SIG-M5 treated with dmso at 0.1 percent for 504 hours (cell line): Measurements from ENCODE around the gene GLG1.
A peak's percentile ranks its signal among the peaks of the same experiment; 100 is the strongest.
"Not testable (repeated sequence)": the region's sequence is repeated elsewhere in the genome, so short reads cannot be mapped to it uniquely, and the experiment has no call there.

ENCODE experiments used
- DNase-seq: peaks from one replicate; lab custom pipeline; 2025; ENCODE audit not compliant: unreplicated experiment; lab: John Stamatoyannopoulos, UW

GLG1 gene

DNA sequence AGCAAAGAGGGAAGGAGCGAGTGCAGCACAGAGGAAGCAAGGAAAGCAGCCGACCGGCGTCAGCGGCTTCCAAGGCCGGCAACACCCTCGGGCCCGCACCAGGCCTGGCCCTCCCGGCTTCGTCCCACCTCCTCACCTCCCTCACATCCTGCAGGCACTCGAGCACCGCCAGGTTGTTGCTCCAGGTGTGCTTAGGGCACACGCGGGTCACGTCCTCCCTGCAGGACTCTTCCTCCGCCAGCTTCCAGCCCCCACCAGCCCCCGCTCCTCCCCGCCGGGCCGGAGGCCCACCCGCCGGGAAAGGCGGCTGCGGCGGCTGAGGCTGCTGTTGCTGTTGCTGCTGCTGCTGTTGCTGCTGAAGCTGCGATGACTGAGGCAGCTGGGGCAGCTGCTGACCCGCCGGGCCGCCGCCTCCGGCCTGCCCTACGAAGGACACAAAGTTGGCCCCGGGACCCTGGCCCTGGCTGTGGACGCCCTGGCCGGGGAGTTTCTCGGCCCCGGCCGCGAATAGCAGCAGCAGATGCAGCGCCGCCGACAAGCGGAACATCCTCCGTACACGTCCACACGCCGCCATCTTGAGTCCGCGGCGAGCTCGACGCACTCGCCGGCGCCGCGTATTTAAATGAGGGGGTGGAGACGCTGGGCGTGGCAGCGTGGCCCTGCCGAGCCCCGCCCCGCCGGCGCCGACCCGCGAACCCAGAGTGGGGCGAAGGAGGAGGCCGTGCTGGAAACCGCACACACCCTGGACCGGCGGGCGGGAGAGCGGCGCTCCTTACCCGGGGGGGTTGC lies at the start of gene GLG1:
GLG1 (minus strand) TSS at position 594 of the 789 bp plus-strand sequence; CDS start at position 574, 20 bp downstream.
- DNase-seq = peak; percentile 82

DNA sequence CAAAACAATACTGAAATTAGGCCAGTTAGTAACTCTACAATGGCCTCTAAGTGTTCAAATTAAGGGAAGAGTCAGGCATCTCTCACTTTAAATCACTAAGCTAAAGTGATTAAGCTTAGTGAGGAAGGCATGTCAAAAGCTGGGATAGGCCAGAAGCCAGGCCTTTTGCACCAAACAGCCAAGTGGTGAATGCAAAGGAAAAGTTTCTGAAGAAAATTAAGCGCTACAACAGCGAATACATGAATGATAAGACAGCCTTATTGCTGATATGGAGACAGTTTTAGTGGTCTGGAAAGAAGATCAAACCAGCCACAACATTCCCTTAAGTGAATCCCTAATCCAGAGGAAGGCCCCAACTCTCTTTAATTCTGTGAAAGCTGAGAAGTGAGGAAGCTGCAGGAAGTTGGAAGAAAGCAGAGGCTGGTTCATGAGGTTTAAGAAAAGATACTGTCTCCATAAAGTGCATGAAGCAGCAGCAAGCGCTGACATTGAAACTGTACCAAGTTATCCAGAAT lies 47.7 kb upstream of the GLG1 start:
- no peak for DNase-seq

DNA sequence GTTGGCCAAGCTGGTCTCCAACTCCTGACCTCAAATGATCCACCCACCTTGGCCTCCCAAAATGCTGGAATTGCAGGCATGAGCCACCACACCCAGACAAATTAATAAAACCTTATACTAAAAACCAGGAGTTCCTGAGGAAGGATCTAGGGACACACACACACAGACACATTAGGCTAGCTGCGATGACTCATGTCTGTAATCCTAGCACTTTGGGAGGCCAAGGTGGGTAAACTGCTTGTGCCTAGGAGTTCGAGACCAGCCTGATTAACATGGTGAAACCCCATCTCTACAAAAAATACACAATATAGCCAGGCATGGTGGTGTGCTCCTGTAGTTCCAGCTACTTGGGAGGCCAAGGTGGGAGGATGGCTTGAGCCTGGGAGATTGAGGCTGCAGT lies 46.0 kb upstream of the GLG1 start:
- not testable (repeated sequence) for DNase-seq

DNA sequence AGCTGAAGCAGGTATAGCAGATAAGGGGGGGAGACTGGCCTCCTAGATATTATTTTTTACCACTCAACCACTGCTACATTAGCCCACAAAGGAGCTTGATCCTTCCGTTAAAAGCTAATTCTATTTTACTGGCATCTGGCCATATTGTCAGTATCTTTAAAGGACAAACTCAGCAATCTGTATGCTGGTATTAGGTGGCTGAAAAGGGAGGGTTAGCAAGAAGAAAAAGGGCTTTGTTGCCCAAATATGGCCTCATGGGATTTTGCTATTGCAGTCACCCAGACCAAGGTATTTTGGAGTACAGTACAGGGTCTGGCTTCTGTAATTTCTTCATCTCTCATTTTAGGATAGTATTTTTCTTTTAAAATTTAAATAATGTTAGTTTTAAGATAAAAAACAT lies 45.3 kb upstream of the GLG1 start:
- no peak for DNase-seq

DNA sequence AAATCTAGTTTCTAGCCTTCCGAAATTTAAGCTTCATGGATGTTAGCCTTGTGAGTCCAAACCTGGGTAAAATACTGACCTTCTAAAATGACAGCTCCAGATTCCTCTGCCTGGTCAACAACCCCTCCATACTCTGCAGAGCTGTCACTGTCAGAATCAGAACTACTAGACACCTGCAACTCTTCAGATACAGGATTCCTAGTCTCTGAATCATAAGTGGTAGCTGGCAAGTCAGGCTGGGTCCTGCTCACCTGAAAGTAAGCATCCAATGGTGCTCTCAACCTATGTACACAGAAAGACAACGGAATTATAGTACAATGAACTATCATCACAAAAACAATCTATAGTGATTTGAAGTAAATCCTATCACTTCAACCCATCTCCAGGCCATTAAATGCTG lies 44.9 kb upstream of the GLG1 start:
- no peak for DNase-seq

DNA sequence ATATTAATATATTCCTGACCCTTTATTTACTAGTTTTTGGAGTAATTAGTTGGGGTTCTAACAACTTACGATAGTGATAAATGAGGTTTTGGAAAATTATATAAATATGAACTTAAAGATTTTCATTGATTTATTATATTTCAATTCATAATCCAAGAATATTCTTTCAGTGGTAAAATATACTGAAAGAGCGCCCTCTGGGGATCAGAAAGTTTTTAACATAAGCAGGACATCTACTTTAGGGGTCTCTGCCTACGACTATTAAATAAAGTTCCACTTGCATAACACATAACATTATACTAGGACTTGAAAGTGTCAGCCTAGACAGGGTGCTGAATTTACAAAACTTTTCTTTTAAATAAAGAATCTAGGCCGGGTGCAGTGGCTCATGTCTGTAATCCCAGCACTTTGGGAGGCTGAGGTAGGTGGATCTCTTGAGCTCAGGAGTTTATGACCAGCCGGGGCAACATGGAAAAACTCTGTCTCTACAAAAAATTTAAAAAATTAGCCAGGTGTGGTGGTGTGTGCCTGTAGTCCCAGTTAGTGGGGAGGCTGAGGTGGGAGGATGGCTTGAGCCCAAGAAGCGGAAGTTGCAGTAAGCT lies 44.2 kb upstream of the GLG1 start:
- no peak for DNase-seq

DNA sequence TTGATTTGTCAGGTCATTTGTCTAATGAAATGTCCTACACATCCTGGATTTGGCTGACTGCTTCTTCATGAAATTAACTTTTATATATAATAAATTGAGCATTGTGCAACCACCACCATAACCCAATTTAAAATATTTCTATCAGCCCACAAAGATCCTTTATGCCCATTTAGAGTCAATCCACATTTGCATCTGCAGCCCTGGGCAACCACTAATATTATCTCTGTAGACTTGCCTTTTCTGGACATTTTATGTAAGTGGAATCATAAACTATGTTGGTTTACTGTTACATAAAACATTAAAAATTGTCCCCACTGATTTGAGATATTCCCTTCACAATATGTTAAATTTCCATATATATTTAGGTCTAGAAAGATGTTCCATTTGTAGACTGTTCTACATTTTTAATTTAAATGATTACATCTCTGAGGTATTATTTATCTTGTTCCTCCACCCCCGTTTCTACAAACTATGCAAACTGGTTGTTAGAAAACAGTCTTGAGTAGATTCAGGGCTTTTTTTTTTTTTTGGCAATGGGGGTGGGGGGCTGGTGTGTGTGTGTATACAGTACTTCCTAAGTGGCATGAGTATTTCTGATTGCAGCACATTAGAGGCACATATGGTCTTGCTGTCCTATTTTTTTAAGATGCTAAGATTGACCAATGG lies 43.1 kb upstream of the GLG1 start:
- DNase-seq = no peak

DNA sequence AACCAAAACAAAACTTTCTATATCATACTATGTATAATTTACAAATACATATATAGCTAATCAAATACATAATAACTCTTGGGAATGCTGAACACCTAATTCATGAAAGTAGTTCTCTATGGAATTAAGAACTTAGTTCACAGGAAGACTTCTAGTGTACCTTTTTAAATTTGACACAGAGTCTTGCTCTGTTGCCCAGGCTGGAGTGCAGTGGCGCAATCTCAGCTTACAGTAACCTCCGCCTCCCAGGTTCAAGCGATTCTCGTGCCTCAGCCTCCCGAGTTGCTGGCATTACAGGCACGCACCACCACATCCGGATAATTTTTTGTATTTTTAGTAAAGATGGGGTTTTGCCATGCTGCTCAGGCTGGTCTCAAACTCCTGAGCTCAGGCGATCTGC lies 35.1 kb upstream of the GLG1 start:
- DNase-seq = no peak

DNA sequence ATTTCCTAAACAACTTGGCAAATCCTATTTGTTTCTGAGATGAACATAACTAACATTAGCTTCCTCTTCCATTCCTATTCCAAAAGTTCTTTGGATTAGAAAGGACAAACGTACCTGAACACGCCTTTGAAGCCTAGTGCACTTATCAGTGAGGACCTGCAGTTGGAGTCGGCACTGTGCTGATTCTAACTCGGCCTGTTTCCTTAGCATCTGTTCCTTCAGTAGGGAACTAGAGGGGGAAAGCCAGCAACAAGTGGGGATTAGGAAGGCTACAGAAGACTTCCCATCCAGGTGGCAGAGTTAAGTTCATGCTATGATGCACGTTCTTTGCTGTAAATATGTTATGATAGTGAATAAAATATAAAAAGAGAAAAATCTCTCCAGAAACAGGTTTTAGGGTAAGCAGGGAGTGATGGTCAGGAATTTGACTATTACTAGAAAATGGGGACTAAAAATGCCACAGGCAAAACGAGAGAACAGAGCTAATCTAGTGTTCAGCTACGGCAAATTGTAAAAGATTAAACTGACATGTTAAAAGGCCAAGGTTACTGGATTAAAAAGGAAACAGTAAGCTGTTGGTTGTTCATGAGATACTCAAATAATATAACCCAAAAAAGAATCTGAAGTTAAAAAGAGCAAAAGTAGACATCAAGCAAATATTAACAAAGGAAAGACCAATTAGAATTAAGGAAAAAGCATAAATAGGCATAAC lies 31.0 kb upstream of the GLG1 start:
- DNase-seq = no peak

DNA sequence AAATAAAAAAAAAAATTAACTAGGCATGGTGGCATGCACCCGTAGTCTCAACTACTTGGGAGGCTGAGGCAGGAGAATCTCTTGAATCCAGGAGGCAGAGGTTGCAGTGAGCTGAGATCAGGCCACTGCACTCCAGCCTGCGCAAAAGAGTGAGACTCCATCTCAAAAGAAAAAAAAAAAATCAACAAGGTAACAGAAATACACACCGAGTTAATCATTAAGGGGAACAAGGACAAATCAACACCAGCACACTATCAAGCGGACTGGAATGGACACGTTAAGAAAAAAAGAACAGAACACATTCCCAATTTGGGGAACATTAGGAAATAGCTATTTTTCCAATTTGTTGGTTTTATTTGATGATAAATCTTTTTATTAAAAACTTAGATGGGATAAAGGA lies 28.4 kb upstream of the GLG1 start:
- no peak for DNase-seq

DNA sequence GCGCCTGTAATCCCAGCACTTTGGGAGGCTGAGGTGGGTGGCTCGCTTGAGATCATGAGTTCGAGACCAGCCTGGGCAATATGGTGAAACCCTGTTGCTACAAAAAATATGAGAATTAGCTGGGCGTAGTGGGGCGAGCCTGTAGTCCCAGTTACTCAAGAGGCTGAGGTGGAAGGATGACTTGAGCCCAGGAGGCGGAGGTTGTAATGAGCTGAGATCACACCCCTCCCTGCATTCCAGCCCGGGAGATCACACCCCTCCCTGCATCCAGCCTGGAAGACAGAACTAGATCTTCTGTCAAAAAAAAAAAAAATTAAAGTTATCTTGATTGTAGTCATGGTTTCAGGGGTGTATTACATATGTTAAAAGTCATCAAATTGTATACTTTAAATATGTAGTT lies 26.8 kb upstream of the GLG1 start:
- no peak for DNase-seq

DNA sequence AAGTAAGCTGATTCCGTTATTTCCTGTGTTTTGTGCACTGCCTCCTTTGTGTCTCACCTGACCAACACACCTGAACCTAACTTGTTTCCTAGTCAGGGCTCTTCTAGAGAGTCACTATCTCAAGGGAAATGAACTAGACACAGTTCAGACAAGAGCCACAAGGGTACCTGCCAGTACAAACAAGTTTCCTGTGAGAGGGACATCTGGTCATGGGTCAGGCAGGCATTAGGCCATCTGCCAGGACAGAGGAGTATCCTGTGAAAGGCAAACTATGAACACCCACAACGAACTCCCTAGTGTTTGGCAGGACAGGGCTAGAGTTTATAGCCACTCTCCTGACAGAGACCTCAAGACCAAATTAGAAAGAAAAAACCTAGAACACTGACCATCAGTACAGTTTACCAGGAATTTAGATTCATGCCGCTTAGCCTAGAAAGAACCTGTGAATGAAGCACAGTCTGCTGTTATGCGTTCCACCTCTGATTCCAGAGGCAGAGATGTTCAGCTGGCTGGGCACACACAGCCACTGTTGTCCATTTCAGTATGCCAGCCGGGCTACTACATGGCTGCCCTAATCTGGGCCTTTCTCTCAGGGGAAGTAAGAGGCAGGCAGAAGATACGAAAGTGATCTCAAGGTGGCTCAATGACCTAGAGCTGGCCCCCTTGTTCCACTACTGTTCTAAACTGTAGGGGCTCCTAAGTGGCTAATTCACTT lies 20.7 kb upstream of the GLG1 start:
- DNase-seq = no peak

DNA sequence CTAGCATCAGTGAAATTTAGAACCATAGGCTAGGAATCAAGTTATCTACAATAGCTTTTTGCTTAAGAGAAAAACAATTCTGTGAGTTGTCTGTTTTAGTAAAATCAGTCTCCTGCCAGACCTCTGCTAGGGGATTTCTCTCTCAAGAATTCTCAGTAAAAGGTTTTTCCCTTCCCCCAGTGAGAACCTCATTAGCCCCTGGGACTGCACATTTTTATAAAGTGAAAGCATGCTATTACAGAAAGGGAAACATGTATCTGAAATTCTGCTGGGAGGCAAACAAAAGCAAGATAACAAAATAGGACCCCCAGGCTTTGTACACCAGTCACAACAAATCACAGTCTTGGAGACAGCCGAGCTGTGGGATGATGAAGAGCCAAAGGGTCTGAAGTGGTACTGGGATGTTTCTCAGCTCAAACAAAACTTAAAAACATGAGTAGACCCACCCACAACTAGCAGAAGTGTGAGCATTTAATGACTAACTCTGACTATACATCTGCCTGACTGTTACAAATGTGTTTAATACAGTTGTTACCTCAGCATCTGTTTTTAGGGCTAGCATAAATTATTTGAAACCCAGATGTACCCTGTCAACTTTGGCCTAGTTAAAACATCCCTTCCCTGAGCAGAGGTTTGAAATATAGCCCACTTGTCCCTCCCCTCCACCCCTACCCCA lies 20.0 kb upstream of the GLG1 start:
- no peak for DNase-seq

DNA sequence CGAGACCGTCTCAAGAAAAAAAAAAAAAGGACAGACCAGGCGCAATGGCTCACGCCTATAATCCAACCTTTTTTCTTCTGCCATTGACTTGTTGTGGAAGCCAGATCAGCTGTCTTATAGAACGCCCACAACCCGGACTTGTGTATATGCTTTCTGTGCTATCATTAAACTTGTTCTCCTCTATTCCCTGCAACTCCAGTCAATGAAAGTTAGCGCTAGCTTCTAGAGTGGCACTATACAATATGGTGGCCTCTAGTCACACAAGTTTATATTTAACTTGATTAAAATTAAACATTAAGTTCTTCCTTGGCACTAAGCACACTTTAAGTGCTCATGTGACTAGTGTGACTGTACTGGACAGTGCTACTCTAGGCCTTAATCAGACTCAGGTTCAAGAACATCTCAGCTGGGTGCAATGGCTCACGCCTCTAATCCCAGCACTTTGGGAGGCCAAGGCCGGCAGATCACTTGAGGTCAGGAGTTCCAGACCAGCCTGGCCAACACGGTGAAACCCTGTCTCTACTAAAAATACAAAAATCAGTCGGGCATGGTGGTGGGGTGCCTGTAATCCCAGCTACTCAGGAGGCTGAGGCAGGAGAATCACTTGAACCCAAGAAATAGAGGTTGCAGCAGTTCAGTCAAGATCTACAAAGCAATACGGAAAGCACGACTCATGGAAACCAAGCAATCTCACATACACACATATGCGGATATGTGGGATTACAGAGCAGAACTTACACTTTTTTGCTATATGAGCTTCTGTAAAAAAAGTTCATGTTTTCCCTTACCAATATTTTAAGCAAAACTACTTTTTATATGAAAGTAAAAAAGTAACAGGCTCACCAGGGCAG lies 18.8 kb upstream of the GLG1 start:
- no peak for DNase-seq

DNA sequence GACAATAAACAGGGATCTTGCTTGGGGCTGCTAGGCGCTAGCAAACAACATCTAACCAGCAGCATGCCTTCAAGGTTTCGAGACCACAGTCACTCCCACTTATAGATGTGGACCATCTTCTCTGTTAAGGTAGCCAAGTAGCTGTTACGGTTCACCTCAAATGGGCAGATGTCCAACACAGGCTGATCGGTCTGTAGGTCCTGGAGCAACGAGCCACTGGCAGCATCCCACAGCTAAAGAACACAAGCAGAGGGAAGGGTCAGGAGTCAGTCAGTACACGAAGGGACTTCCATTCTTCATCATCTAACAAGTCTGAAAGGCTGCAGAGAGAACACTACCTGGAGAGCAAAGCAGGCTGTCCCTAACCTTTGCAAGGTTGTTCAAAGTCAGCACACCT lies 16.9 kb upstream of the GLG1 start:
- DNase-seq = no peak

DNA sequence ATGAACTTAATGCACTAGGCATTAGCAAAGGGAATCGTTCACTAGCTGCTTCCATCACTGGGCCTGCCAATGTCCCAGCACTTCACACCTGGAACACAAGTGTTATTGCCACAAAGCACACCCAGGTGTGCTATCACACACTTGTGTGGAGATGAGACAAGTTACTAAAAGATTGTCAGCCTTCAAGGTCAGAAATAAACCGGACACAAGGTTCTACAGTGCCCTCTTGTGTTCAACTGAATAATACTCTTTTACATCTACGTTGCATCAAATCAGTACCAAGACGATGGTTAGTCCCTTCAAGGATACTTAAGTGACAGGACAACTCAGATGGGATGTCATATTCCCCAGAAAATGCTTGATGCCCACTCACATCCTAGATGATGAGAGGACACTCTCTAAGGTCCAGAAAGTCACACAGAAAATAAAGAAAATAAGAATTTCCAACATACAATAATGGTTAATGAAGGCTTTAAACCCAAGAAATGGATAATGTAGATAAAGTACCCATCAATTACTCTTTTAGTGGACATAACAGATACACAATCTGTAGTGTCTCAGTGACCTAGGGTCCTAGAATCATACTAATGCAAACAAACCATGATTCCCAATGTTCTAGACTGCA lies 16.4 kb upstream of the GLG1 start:
- peak; percentile 55 for DNase-seq

DNA sequence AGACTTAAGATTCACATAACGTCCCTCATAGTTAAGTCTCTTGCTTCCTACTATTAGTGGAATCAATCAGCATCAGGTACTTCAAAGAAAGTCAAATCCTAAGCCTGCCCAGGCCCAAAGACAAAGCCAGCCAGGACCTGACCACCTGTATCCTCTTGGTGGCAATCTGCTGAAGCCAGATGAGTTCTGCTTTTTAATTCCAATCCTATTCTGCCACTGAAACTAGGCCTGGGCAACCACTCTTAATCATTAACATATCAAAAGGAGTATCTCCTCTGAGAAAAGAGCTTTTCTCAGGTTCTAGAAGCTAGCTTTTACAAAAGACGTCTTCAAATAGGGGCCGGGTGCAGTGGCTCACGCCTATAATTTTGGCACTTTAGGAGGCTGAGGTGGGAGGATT lies 15.1 kb upstream of the GLG1 start:
- DNase-seq = no peak

DNA sequence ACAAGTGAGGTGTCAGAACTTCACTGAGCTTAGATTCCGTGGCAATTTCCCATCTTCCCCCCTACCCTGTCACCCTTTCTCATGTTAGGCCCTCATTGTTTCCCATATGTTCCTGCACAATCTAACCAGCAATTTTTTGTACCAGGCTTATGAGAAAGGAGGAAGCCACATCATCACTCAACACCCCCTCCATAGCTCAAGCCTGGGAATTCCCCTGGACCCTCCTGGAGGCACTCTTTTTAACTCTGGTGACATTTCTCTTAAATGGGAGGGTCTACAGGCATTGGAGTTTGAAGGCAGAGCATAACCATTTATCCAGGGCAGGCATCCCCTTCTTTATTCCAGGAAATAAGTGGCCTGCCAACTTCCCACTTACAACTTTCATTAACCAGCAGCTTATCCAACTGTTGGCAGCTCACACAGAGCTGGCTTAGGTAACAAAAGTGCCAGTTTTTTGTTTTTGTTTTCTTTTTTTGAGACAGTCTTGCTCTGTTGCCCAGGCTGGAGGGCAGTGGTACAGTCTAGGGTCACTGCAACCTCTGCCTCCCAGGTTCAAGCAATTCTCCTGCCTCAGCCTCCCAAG lies 10.4 kb upstream of the GLG1 start:
- no peak for DNase-seq

DNA sequence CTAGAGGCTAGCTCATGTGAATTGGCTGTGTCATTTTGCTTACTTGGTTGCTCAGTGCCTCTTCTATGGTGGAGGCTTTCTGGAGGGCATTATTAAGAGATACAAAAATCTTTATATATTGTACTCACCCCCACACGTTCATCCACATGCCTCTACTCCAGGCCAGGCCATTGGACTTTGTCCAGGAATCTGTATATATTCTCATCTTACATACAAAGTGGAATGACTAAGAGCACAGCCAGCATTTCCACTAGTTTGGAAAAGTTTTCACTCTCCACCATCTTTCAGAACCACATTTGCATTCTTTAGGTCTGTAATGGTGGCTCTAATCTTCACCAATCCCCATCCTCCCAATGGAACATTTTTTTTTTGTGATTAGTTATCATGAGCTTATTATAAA lies 4.8 kb upstream of the GLG1 start:
- DNase-seq = no peak
